ENCODE measurements around the gene XRN1. TPM values are rescaled to one million over a fixed set of nuclear protein-coding genes. Genes with fewer than 3 reads are reported as not detected.
"Not testable (repeated sequence)": the region's sequence is repeated elsewhere in the genome, so short reads cannot be mapped to it uniquely, and the experiment has no call there.

The XRN1 gene
- total RNA-seq, 1 experiment from 2014 or later = 45.3 TPM

DNA sequence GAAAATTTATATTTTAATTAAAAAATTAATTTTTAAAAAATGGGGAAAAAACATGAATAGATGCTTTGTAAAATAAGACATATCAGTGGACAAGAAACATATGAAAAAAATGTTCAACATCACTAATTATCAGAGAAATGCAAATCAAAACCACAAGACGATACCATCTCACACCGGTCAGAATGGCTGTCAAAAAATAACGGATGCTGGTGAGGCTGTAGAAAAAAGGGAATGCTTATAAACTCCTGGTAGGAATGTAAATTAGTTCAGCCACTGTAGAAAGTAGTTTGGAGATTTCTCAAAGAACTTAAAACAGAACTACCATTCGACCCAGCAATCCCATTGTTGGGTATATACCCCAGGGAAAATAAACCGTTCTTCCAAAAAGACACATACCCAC lies 93.8 kb downstream of the XRN1 start:
- H3K4me2 ChIP-seq = no peak overlapping the region
- no peak overlapping the region for H3K4me3 ChIP-seq
- POLR2A ChIA-PET (ENCODE audit: unreplicated experiment) = no interaction called here
- no TSS peak for BruUV-seq (replicated peaks)
- no peak overlapping the region for H3K27ac ChIP-seq
- no peaks in the 10 kb centered on the region for H3K9me3 ChIP-seq (ENCODE audit: insufficient read depth, low read depth)
- DNase-seq = no peak
- H4K20me1 ChIP-seq (ENCODE audit: insufficient read depth) = no peaks in the 10 kb centered on the region
- H3F3A ChIP-seq (ENCODE audit: insufficient read depth, low read depth) = no peaks in the 10 kb centered on the region
- H3K36me3 ChIP-seq (ENCODE audit: low read depth) = peaks cover 19% of the 10 kb centered on the region; the same call in 1 of the 2 replicates
- H3K27me3 ChIP-seq (ENCODE audit: insufficient read depth, low read depth) = no peaks in the 10 kb centered on the region
- no peak overlapping the region for H2AFZ ChIP-seq
- 0 out of 2 replicates have a peak, but pooled peaks cover 5% of the 10 kb centered on the region for H3K9me2 ChIP-seq (ENCODE audit: insufficient read depth)
- CTCF ChIA-PET = no interaction called here
- H3K79me2 ChIP-seq (ENCODE audit: low read depth) = no peaks in the 10 kb centered on the region
- intact Hi-C loops (cut with micrococcal nuclease; ENCODE audit: unreplicated experiment) = no loop called here
- H3K4me1 ChIP-seq (replicated peaks; ENCODE audit: insufficient read depth) = no peaks in the 10 kb centered on the region
- TF ChIP-seq EZH2 (IDR thresholded peaks at IDR 0.05; ENCODE audit: low read depth) = no peak
- no peak for TF ChIP-seq CTCF (conservative IDR thresholded peaks at IDR 0.05)

- Histone ChIP-seq H3K4me3 (no peak overlapping the region), H3K9me2 (ENCODE audit: insufficient read depth) (0 out of 2 replicates have a peak, but pooled peaks cover 5% of the 10 kb centered on the region), H3F3A (ENCODE audit: insufficient read depth, low read depth) (no peaks in the 10 kb centered on the region), H2AFZ (no peak overlapping the region), H3K27ac (no peak overlapping the region), H4K20me1 (ENCODE audit: insufficient read depth) (no peaks in the 10 kb centered on the region), H3K4me2 (no peak overlapping the region), H3K27me3 (ENCODE audit: insufficient read depth, low read depth) (no peaks in the 10 kb centered on the region), H3K4me1 (replicated peaks; ENCODE audit: insufficient read depth) (no peaks in the 10 kb centered on the region), H3K36me3 (ENCODE audit: low read depth) (peaks cover 19% of the 10 kb centered on the region; the same call in 1 of the 2 replicates), H3K79me2 (ENCODE audit: low read depth) (no peaks in the 10 kb centered on the region), H3K9me3 (ENCODE audit: insufficient read depth, low read depth) (no peaks in the 10 kb centered on the region)
- CTCF ChIA-PET = no interaction called here
- no TSS peak for BruUV-seq (replicated peaks)
- DNase-seq = no peak
- POLR2A ChIA-PET (ENCODE audit: unreplicated experiment) = no interaction called here
- intact Hi-C loops (cut with micrococcal nuclease; ENCODE audit: unreplicated experiment) = no loop called here
- TF ChIP-seq CTCF (conservative IDR thresholded peaks at IDR 0.05) (no peak), EZH2 (IDR thresholded peaks at IDR 0.05; ENCODE audit: low read depth) (no peak)
Measured at GRCh38 chr3:142353571-142353970, 94.3 kb downstream of the XRN1 start.

DNA sequence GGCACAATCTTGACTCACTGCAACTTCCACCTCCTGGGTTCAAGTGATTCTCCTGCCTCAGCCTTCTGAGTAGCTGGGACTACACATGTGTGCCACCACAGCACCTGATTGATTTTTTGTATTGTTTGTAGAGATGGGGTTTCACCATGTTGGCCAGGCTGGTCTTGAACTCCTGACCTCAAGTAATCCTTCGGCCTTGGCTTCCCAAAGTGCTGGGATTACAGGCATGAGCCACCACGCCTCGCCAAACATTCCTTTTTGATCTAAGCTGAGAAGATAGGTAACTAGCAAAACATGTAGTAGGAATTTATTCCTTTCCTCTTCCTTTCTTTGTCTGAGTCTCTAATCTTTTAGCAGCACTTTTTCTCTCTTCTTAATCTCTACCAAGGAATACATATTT lies 95.1 kb downstream of the XRN1 start:
- H3K9me2 ChIP-seq (ENCODE audit: insufficient read depth); H3K4me1 ChIP-seq (replicated peaks; ENCODE audit: insufficient read depth); intact Hi-C loops (cut with micrococcal nuclease; ENCODE audit: unreplicated experiment); H3K27me3 ChIP-seq (ENCODE audit: insufficient read depth, low read depth); CTCF ChIA-PET; H3K27ac ChIP-seq; H2AFZ ChIP-seq; H3F3A ChIP-seq (ENCODE audit: insufficient read depth, low read depth); BruUV-seq (replicated peaks); H3K79me2 ChIP-seq (ENCODE audit: low read depth); DNase-seq; H3K9me3 ChIP-seq (ENCODE audit: insufficient read depth, low read depth); H3K4me2 ChIP-seq; H3K4me3 ChIP-seq; H4K20me1 ChIP-seq (ENCODE audit: insufficient read depth): not testable (repeated sequence)
- H3K36me3 ChIP-seq (ENCODE audit: low read depth) = peaks cover 22% of the 10 kb centered on the region; the same call in 1 of the 2 replicates
- POLR2A ChIA-PET (ENCODE audit: unreplicated experiment) = interaction anchor here (0.7 kb wide), 1 partner anchor 312 kb away, joined by 6 read pairs; no protein-coding TSS in a partner anchor

DNA sequence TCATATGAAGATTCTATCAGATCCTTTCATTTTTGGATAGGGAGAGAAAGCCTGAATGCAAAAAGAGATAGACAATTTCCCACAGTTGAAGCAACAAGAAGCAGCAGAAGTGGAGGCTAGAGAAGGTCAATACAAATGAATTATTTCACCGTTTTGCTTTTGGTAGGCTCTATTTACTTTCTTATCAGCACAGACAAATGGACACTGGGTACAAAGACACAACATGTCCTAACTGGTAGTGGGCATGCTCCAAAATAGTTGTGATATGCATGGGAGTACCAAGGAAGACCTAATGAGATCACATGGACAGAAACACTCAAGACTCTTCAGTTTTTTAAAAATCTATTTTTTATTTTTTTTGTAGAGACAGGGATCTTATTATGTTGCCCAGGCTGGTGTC lies 99.4 kb downstream of the XRN1 start:
- H3K4me2 ChIP-seq = no peak overlapping the region
- TF ChIP-seq CTCF (conservative IDR thresholded peaks at IDR 0.05) = no peak
- no peak for TF ChIP-seq EZH2 (IDR thresholded peaks at IDR 0.05; ENCODE audit: low read depth)
- H2AFZ ChIP-seq = no peak overlapping the region
- intact Hi-C loops (cut with micrococcal nuclease; ENCODE audit: unreplicated experiment) = no loop called here
- H3F3A ChIP-seq (ENCODE audit: insufficient read depth, low read depth) = no peaks in the 10 kb centered on the region
- CTCF ChIA-PET = no interaction called here
- no peaks in the 10 kb centered on the region for H3K9me3 ChIP-seq (ENCODE audit: insufficient read depth, low read depth)
- no peaks in the 10 kb centered on the region for H3K27me3 ChIP-seq (ENCODE audit: insufficient read depth, low read depth)
- DNase-seq = no peak
- no peaks in the 10 kb centered on the region for H3K9me2 ChIP-seq (ENCODE audit: insufficient read depth)
- H3K27ac ChIP-seq = no peak overlapping the region
- H4K20me1 ChIP-seq (ENCODE audit: insufficient read depth) = no peaks in the 10 kb centered on the region
- H3K4me1 ChIP-seq (replicated peaks; ENCODE audit: insufficient read depth) = no peaks in the 10 kb centered on the region
- BruUV-seq (replicated peaks) = no TSS peak
- no peak overlapping the region for H3K4me3 ChIP-seq
- H3K36me3 ChIP-seq (ENCODE audit: low read depth) = peaks cover 8% of the 10 kb centered on the region; the same call in 1 of the 2 replicates
- POLR2A ChIA-PET (ENCODE audit: unreplicated experiment) = no interaction called here
- H3K79me2 ChIP-seq (ENCODE audit: low read depth) = no peaks in the 10 kb centered on the region

Data from PC-9 (cell line).